GM18508 (cell line): ENCODE data around the gene SIGLECL1.
"Not testable (repeated sequence)": the region's sequence is repeated elsewhere in the genome, so short reads cannot be mapped to it uniquely, and the experiment has no call there.

Source experiments
- ATAC-seq: cut with Tn5 transposase; IDR thresholded peaks from one replicate; pipeline ENCODE4 v1.9.1; 2021; ENCODE audit warnings: moderate number of reproducible peaks; ENCODE audit not compliant: insufficient read depth, unreplicated experiment

The SIGLECL1 gene

DNA sequence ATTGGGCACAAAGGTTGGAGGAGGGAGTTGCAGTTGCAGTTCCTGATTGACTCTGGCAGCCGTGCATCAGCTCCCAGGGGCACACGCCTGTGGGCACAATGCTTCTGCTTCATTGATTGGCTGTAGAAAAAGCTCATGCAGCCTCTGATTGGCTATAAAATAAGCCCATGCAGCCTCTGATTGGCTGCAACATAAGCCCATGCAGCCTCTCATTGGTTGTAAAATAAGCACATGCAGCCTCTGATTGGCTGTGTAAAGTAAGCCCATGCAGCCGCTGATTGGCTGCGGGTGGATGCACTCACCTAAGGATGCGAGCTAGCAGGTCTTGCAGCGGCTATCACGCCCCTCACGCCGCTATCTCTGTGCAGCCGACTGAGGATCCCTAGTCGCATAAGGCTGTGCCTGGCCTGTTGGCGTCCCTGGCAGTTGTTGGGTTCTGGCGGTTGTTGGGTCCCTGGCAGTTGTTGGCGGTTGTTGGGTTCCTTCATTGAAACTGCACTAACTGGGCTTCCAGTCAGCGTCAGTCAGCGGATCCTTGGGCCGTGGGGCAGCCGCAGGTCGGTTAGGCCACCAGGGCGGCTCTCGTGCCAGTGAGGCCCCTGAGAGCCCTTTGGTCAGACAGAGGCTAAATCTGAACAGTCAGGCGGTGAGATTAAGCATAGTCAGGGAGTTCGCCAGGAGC lies at the start of gene SIGLECL1:
TSS of gene SIGLECL1 (plus strand) at position 295 of the 682 bp plus-strand sequence. CDS start 12,993 bp downstream, outside the sequence.
- ATAC-seq = no peak

DNA sequence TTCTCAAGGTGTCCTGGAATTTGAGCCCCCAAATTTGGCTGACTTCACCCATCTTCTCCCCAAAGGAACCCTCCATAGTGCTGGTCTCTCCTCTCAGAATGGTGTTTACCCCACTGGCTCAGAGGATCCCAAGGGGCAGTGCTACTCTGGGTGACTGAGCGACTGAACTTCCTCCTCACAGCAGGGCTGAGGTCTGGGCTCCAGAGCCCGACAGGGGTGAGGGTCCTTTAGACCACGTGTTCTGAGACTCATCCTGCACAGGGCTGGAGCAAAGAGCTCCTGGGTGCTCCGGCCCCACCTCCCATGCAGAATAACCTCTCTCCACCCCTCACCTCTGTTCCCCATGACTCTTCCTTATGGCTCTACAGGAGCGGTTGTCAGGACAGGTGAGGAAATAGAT lies 49.2 kb upstream of the SIGLECL1 start:
- no peak for ATAC-seq

DNA sequence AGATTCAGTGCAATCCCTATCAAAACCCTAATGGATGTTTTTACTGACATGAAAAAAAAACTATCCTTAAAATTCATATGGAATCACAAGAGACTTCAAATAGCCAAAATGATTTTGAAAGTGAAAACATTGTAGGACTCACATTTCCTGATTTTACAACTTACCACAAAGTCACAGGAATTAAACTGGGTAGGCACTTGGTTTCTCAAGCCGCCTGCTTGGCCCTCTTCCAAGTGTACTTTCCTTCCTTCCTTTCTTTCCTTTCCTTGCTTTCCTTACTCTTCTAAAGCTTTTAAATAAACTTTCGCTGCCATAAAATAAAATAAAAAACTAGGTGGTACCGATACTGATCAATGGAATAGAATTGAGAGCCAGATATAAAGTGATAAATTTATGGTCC lies 47.0 kb upstream of the SIGLECL1 start:
- no peak for ATAC-seq

DNA sequence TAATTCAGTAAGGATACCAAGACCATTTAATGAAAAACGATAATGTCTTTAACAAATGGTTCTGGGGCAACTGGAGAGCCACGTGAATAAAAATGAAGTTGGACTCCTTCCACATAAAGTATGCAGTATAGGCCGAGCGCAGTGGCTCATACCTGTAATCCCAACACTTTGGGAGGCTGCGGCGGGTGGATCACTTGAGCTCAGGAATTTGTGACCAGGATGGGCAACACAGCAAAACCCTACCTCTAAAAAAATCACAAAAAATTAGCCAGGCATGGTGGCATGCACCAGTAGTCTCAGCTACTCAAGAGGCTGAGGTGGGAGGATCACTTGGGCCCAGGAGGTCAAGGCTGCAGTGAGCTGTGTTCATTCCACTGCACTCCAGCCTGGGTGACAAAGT lies 46.6 kb upstream of the SIGLECL1 start:
- ATAC-seq = no peak

DNA sequence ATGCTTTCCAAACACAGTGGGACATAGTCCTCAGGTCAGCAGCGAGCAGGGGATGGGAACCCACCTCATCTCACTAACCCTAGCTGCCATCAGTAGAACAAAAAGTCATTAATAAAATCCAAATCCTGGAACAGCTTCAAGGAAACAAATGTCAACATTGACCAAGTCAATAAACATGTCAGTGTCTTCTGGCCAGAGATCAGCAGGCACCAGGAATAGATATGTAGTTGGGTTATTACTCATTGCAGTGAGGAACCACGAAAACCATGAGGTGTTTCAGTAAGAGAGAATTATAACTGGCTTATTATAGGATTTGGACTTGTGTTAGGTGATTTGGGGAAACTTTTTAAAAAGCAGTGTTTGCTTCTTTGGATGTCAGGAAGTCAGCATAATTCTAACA lies 43.1 kb upstream of the SIGLECL1 start:
- ATAC-seq = no peak

DNA sequence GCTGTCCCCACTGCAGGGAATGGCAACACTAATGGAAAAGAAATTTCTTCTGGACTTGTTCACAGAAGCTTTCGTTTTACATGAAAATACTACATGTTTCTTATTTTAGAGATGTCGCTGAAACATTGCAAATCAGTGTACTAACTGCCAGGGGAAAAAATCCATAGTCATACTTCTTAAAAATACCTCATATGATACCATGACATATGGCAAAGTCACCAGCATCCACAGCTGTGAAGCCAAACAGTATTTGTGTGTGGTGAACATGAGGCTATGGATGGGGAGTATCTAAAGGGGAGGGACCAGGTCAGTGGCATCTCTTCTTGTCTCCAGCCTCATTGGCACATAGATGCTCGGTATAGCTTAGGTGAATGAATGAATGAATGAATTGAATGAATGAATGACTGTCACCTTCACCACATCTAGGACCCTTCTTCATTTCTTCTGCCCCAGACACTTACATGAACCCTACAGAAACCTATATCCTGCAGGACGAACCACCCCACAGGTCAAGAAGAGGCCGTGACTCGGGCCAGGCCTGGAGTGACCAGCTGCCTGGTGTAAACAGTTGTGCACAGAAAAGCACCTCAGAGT lies 40.6 kb upstream of the SIGLECL1 start:
- ATAC-seq = no peak

DNA sequence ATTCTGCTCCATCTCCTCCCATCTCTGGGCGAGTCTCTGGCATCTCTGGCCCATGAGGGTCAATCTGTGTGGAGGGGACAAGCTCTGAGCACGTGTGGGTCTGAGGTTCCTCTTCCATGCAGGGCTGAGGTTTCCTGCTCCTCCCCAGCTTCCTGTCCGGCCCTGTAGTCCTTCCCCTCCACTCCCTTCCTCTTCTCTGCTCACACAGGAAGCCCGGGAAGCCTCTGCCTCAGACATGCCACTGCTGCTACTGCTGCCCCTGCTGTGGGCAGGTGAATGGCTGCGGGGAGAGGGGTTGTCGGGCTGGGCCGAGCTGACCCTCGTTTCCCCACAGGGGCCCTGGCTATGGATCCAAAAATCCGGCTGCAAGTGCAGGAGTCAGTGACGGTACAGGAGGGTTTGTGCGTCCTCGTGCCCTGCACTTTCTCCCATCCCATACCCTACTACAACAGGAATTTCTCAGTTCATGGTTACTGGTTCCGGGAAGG lies 40.0 kb upstream of the SIGLECL1 start:
- ATAC-seq = not testable (repeated sequence)

DNA sequence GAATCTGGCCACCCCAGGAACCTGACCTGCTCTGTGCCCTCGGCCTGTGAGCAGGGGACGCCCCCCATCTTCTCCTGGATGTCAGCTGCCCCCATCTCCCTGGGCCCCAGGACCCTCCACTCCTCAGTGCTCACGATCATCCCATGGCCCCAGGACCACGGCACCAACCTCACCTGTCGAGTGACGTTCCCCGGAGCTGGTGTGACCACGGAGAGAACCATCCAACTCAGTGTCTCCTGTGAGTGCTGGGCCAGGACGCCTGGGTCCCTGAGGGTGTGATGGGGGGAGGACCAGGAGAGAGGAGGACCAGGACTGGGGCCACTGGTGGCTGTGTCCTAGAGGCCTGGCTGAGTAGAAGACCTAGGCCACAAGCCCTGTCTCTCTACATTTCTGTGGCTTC lies 39.0 kb upstream of the SIGLECL1 start:
- no peak for ATAC-seq

DNA sequence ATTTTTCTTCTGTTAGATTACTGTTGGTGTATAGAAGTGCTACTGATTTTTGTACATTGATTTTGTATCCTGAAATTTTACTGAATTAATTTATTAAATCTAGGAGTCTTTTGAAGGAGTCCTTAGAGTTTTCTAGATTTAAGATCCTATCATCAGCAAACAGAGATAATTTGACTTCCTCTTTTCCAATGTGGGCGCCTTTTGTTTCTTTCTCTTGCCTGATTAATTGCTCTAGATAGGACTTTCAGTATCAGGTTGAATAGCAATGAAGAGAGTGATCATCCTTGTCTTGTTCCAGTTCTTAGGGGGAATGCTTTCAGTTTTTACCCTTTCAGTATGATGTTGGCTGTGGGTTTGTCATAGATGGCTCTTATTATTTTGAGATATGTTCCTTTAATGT lies 31.6 kb upstream of the SIGLECL1 start:
- ATAC-seq = no peak

DNA sequence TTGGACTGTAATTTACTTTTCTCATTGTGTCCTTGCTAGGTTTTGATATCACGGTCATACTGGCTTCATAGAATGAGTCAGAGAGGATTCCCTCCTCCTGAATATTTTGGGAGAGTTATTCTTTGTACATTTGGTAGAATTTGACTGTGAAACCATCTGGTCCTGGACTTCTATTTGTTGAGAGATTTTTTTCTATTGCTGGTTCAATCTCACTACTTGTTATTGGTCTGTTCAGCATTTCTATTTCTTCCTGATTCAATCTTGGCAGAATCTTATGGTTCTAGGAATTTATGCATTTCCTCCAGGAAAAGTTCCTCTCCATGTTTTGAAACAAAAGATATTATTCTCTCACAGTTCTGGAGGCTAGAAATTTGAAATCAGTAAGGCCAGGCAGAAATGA lies 30.9 kb upstream of the SIGLECL1 start:
- ATAC-seq = no peak

DNA sequence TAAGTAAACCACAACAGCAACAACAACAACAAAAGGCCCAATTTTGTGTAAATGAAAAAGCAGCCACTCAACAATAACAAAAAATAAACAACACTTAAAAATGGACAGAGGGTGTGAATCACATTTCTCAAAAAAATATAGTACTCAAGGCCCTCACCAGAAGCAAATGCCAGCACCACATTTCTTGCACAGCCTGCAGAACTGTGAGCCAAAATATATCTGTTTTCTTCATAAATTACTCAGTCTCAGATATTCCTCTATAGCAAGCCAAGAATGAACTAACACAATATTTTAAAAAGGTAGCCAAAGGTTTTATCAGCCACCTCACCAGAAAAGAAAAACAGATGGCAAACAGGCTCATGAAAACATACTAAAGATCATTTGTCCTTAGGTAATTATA lies 29.9 kb upstream of the SIGLECL1 start:
- ATAC-seq = no peak

DNA sequence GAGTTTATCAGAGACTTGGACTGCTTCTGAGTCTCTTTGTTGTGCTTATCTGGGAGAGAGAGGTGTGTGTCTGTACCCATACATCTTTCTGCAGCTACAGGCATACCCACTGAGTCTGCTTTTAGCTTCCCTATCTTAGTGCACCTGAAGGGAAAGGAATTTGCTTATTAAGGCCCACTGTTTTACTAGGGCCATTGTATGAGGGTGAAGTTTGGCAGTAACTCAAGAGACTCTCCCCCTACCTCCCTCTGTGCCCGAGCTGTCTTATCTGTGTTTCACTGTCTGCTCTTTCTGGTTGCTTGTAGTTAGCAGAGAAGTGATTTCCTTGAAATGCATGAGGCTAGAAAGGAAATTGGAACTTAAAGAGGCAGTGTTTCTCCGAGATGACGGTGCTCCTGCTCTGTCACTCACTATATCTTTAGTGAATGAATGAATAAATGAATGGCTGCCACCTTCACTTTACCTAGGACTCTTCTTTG lies 26.7 kb upstream of the SIGLECL1 start:
- no peak for ATAC-seq

DNA sequence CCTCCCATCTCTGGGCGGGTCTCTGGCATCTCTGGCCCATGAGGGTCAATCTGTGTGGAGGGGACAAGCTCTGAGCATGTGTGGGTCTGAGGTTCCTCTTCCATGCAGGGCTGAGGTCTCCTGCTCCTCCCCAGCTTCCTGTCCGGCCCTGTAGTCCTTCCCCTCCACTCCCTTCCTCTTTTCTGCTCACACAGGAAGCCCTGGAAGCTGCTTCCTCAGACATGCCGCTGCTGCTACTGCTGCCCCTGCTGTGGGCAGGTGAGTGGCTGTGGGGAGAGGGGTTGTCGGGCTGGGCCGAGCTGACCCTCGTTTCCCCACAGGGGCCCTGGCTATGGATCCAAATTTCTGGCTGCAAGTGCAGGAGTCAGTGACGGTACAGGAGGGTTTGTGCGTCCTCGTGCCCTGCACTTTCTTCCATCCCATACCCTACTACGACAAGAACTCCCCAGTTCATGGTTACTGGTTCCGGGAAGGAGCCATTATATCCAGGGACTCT lies 25.9 kb upstream of the SIGLECL1 start, which contains the start of gene CD33:
TSS of gene CD33 (plus strand) at position 183 of the 496 bp plus-strand sequence. CDS start at position 222, 39 bp downstream.
- ATAC-seq = not testable (repeated sequence)

DNA sequence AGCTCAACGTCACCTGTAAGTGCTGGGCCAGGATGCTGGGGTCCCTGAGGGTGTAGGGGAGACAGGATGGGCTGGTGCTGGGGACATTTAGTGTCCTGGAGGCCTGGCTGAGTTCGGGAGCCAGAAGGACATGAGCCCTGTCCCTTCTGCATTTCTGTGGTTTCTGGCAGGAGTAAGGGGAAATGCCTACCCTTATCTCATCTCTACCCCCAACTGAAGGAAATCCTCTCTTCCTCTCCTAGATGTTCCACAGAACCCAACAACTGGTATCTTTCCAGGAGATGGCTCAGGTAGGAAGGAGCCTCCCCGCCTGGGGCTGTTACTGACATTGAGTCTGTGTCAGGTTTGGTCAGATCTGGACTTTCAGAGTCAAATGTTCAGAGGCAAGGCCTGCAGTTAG lies 24.8 kb upstream of the SIGLECL1 start:
- ATAC-seq = no peak

DNA sequence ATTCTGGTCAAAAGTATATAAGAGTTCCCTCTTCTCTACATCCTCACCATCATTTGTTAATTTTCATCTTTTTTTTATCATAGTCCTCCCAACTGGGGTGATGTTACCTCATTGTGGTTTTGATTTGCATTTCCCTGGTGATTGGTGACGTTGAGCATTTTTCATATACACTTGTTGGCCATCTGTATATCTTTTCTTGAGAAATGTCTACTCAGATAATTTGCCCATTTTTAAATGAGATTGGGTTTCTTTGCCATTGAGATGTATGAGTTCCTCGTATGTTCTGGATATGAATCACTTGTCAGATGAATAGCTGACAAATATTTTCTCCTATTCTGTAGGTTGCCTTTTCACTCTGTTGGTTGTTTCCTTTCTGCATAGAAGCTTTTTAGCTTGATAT lies 23.6 kb upstream of the SIGLECL1 start:
- no peak for ATAC-seq

DNA sequence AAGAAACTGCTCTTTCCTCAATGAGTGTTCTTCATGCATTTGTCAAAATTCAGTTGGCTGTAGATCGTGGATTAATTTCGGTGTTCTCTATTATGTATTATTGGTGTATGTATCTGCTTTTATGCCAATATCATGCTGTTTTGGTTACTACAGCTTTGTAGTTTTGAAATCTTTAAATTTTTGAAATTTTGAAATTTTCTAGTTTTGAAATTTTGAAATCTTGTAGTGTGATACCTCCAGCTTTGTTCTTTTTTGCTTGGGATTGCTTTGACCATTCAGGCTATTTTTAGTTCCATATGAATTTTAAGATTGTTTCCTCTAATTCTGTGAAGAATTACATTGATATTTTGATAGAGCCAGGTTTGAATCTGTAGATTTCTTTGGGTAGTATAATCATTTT lies 22.9 kb upstream of the SIGLECL1 start:
- ATAC-seq = no peak

DNA sequence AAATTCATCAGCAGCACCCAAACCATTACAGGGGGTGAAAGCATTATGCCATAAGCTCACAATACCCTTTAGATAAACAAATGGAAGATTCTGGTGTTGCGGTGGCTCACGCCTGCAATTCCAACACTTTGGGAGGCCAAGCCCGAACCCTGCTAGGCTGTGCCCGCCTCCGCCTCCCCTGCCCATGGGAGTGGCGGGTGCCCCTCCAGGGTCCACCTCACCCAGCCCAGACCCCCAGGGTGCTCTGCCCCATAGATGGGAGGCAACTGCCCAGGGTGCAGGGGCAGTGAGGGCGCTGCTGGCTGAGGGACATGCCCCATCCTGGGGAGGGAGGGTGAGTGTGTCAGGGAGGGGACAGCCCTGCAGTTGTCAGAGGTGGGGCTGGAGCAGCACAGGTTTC lies 10.0 kb upstream of the SIGLECL1 start:
- ATAC-seq = no peak

DNA sequence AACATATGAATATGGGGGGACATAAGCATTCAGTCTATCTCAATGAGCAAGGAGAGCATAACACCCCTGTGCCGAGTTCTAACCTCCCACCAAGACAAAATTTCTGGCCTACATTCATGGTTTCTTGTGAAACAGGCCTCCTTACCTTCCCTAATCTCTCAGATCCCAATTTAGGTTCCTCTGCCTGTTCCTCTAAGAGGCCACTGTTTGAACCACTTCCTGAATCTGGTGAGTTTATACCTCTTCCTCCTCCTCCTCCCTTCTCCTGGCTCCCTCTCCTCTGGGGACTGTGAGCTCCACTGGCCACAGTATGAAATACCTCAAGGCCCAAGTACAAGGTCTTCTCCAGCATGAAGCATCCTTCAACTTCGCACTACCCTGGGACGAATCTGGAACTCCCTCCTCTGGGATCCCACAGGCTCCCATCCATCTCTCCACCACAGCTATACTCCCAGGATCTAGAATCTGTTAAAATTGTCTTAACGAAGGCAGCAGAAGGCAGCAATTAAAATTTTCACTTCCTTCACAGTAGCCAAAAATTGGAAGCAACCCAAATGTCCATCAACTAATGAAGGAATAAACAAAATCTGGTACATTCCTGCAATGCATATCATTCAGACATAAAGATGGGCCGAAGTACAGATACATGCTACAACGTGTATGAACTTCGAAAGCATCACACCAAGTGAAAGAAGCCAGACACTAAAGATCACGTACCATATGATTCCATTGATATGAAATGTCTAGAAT lies 7.8 kb upstream of the SIGLECL1 start:
- ATAC-seq = no peak

DNA sequence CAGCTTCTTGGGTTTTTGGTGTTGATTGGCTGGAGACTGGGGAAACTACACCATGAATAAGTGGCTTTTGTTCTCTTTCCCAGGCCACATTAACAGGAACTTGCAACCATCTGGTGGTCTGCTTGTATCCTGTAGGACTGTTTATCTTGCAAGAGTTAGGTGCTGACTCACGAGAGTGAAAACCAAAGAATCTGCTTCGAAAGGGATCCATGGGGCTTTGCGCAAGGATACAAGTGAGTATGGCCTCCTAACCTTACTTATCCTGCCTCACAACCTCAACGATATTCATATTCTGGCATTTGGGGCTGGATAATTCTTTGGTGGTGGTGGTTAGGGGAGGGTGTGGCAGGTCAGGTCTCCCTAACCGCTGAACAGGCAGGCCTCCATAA lies 4.7 kb upstream of the SIGLECL1 start:
- ATAC-seq = no peak

DNA sequence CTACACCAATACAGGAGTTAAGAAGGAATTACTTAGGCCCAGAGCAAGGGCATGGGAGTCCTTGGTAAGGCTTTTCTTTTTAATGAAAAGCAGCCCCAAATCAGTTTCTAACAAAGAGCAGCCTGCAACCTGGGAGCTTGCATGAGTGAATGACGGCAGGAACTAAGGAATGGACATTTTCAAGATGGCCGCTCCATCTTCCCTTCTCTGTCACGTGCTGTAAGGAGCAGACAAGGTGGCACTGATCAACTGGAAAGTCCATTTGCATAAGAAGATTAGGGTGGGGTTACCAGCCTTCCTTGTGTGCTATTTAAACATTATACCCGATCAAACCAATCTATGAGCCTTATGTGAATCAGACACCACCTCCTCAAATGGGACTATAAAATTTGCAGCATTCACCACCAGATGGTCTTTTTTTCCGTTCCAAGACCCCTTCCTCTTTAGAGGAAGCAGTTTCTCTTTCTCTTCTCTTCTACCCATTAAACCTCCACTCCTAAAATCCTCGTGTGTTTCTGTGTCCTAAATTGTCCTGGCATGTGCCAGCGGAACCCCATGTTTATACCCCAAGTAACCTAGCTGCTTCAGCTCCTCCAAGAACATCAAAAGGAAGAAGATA lies 2.8 kb upstream of the SIGLECL1 start:
- ATAC-seq = no peak

DNA sequence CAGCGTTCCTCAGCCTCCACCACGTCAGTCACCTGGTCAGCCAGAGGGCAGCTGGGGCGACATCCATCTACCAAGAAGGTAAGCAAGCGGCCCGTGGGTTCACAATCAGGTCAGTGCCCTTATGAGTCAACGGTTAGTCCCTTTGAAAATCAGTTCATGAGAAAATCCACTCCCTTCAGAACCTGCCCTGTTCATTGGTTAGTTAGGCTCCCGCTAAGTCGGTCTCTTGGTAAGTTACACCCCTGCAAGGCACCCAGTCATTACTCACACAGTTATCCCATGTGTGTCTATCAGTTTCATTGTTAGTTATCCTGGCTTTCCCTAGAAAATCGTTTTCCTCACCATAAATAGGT lies 564 bp downstream of the SIGLECL1 start:
- no peak for ATAC-seq
